Measurements from ENCODE around the gene SPATA46. TPM values are rescaled to one million over a fixed set of nuclear protein-coding genes. Genes with fewer than 3 reads are reported as not detected.

SPATA46 gene
- total and polyA plus RNA-seq, 9 of the 15 experiments (the other 6 are each of a cell fraction or from before 2014, with no cell fraction given), result 0.04 to 0.11 TPM; not detected in 7

- TF ChIP-seq, protein P1, sequence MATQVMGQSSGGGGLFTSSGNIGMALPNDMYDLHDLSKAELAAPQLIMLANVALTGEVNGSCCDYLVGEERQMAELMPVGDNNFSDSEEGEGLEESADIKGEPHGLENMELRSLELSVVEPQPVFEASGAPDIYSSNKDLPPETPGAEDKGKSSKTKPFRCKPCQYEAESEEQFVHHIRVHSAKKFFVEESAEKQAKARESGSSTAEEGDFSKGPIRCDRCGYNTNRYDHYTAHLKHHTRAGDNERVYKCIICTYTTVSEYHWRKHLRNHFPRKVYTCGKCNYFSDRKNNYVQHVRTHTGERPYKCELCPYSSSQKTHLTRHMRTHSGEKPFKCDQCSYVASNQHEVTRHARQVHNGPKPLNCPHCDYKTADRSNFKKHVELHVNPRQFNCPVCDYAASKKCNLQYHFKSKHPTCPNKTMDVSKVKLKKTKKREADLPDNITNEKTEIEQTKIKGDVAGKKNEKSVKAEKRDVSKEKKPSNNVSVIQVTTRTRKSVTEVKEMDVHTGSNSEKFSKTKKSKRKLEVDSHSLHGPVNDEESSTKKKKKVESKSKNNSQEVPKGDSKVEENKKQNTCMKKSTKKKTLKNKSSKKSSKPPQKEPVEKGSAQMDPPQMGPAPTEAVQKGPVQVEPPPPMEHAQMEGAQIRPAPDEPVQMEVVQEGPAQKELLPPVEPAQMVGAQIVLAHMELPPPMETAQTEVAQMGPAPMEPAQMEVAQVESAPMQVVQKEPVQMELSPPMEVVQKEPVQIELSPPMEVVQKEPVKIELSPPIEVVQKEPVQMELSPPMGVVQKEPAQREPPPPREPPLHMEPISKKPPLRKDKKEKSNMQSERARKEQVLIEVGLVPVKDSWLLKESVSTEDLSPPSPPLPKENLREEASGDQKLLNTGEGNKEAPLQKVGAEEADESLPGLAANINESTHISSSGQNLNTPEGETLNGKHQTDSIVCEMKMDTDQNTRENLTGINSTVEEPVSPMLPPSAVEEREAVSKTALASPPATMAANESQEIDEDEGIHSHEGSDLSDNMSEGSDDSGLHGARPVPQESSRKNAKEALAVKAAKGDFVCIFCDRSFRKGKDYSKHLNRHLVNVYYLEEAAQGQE (IDR thresholded peaks at IDR 0.05; ENCODE audit: borderline replicate concordance), result no peak; the same call in 1 of the 2 replicates
- TF ChIP-seq, protein P1 (CRISPR knock-in tag; IDR thresholded peaks at IDR 0.05; ENCODE audit: low read depth), result no peak
- TF ChIP-seq SAFB (IDR thresholded peaks at IDR 0.05; ENCODE audit: borderline replicate concordance, low read depth, low read length), result no peak
- peak; percentile 83; the same call in 1 of the 2 replicates for TF ChIP-seq ZBTB9 (CRISPR knock-in tag; IDR thresholded peaks at IDR 0.05)
- TF ChIP-seq, protein P2, sequence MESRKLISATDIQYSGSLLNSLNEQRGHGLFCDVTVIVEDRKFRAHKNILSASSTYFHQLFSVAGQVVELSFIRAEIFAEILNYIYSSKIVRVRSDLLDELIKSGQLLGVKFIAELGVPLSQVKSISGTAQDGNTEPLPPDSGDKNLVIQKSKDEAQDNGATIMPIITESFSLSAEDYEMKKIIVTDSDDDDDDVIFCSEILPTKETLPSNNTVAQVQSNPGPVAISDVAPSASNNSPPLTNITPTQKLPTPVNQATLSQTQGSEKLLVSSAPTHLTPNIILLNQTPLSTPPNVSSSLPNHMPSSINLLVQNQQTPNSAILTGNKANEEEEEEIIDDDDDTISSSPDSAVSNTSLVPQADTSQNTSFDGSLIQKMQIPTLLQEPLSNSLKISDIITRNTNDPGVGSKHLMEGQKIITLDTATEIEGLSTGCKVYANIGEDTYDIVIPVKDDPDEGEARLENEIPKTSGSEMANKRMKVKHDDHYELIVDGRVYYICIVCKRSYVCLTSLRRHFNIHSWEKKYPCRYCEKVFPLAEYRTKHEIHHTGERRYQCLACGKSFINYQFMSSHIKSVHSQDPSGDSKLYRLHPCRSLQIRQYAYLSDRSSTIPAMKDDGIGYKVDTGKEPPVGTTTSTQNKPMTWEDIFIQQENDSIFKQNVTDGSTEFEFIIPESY (CRISPR knock-in tag; IDR thresholded peaks at IDR 0.05), result 0 out of 2 replicates have a peak, but pooled peaks have one; percentile 25
- TF ChIP-seq NEUROD1 (IDR thresholded peaks at IDR 0.05; ENCODE audit: borderline replicate concordance, low read depth, low read length, partially characterized antibody), result peak; percentile 89
- peak in 1 of 2 experiments; percentile 54; a peak in 3 of 4 replicates for TF ChIP-seq RAD21 (CRISPR knock-in tag; conservative IDR thresholded peaks at IDR 0.05 in 1 of 2, IDR thresholded peaks at IDR 0.05 in 1 of 2)
- TF ChIP-seq ARID4B (CRISPR knock-in tag; IDR thresholded peaks at IDR 0.05), result no peak
- TF ChIP-seq GATA2 (CRISPR knock-in tag; IDR thresholded peaks at IDR 0.05), result peak; percentile 98
Observed at GRCh38 chr1:162372159-162373071, 4.2 kb downstream of the SPATA46 start (continued).
